Kidney (tissue), 2 donors: ENCODE results near the gene KRTAP22-1. TPM values are rescaled to one million over a fixed set of nuclear protein-coding genes. Genes with fewer than 3 reads are reported as not detected.

Experiments used
- polyA plus RNA-seq: library from polyadenylated mRNA; stranded (reverse); fragments of 350-450 nt; fragmentation: Illumina TruSeq; extraction: RNeasy Lipid Tissue Mini Kit (QIAGEN cat#74804); gene quantifications from one replicate; pipeline ENCODE4 v1.2.3, GENCODE V29; 2014; ENCODE audit warnings: low read depth, low replicate concordance; ENCODE audit not compliant: insufficient read depth
- total RNA-seq: library from RNA; stranded (reverse); fragmentation: NEBNext Ultra II Directional; extraction: Animal tissue kit (Norgen Biotek cat#: 25700); gene quantifications from one replicate; pipeline ENCODE4 v1.2.1, GENCODE V29; 2021
- donor health status: DM: yes; HTN: yes; CAD: no.

Gene KRTAP22-1
- total and polyA plus RNA-seq, 2 donors from 2014 or later = not detected

Other genes with a start within 250 kb of the KRTAP22-1 start
- gene KRTAP13-2, start 228.8 kb upstream of the KRTAP22-1 start, total RNA-seq = not detected
- gene KRTAP13-2, start 228.8 kb upstream of the KRTAP22-1 start, polyA plus RNA-seq = not detected
- gene KRTAP13-1, start 205.1 kb upstream of the KRTAP22-1 start, total RNA-seq = not detected
- not detected for gene KRTAP13-1, start 205.1 kb upstream of the KRTAP22-1 start, polyA plus RNA-seq
- gene KRTAP13-3, start 175.2 kb upstream of the KRTAP22-1 start, total RNA-seq = not detected
- gene KRTAP13-3, start 175.2 kb upstream of the KRTAP22-1 start, polyA plus RNA-seq = not detected
- gene KRTAP13-4, start 170.9 kb upstream of the KRTAP22-1 start, total RNA-seq = not detected
- gene KRTAP13-4, start 170.9 kb upstream of the KRTAP22-1 start, polyA plus RNA-seq = not detected
- gene KRTAP15-1, start 160.8 kb upstream of the KRTAP22-1 start, total RNA-seq = not detected
- not detected for gene KRTAP15-1, start 160.8 kb upstream of the KRTAP22-1 start, polyA plus RNA-seq
- gene KRTAP19-1, start 120.7 kb upstream of the KRTAP22-1 start, total RNA-seq = not detected
- gene KRTAP19-1, start 120.7 kb upstream of the KRTAP22-1 start, polyA plus RNA-seq = not detected
- gene KRTAP19-2, start 113.7 kb upstream of the KRTAP22-1 start, total RNA-seq = not detected
- not detected for gene KRTAP19-2, start 113.7 kb upstream of the KRTAP22-1 start, polyA plus RNA-seq
- not detected for gene KRTAP19-3, start 109.1 kb upstream of the KRTAP22-1 start, total RNA-seq
- gene KRTAP19-3, start 109.1 kb upstream of the KRTAP22-1 start, polyA plus RNA-seq = not detected
- gene KRTAP19-4, start 103.9 kb upstream of the KRTAP22-1 start, total RNA-seq = not detected
- gene KRTAP19-4, start 103.9 kb upstream of the KRTAP22-1 start, polyA plus RNA-seq = not detected
- gene KRTAP19-5, start 98.9 kb upstream of the KRTAP22-1 start, total RNA-seq = not detected
- gene KRTAP19-5, start 98.9 kb upstream of the KRTAP22-1 start, polyA plus RNA-seq = not detected
- gene KRTAP19-6, start 59.2 kb upstream of the KRTAP22-1 start, total RNA-seq = not detected
- not detected for gene KRTAP19-6, start 59.2 kb upstream of the KRTAP22-1 start, polyA plus RNA-seq
- not detected for gene KRTAP19-7, start 39.8 kb upstream of the KRTAP22-1 start, total RNA-seq
- not detected for gene KRTAP19-7, start 39.8 kb upstream of the KRTAP22-1 start, polyA plus RNA-seq
- not detected for gene KRTAP22-2, start 10.7 kb upstream of the KRTAP22-1 start, total RNA-seq
- gene KRTAP22-2, start 10.7 kb upstream of the KRTAP22-1 start, polyA plus RNA-seq = not detected
- gene KRTAP6-3, start 8.6 kb upstream of the KRTAP22-1 start, total RNA-seq = not detected
- not detected for gene KRTAP6-3, start 8.6 kb upstream of the KRTAP22-1 start, polyA plus RNA-seq
- not detected for gene KRTAP6-2, start 2.2 kb upstream of the KRTAP22-1 start, total RNA-seq
- gene KRTAP6-2, start 2.2 kb upstream of the KRTAP22-1 start, polyA plus RNA-seq = not detected
- gene KRTAP6-1, start 12.8 kb downstream of the KRTAP22-1 start, total RNA-seq = not detected
- not detected for gene KRTAP6-1, start 12.8 kb downstream of the KRTAP22-1 start, polyA plus RNA-seq
- gene KRTAP20-1, start 15.3 kb downstream of the KRTAP22-1 start, total RNA-seq = not detected
- gene KRTAP20-1, start 15.3 kb downstream of the KRTAP22-1 start, polyA plus RNA-seq = not detected
- not detected for gene KRTAP20-4, start 19.5 kb downstream of the KRTAP22-1 start, total RNA-seq
- not detected for gene KRTAP20-4, start 19.5 kb downstream of the KRTAP22-1 start, polyA plus RNA-seq
- not detected for gene KRTAP20-2, start 34.1 kb downstream of the KRTAP22-1 start, total RNA-seq
- not detected for gene KRTAP20-2, start 34.1 kb downstream of the KRTAP22-1 start, polyA plus RNA-seq
- not detected for gene KRTAP20-3, start 41.8 kb downstream of the KRTAP22-1 start, total RNA-seq
- gene KRTAP20-3, start 41.8 kb downstream of the KRTAP22-1 start, polyA plus RNA-seq = not detected
- not detected for gene KRTAP21-3, start 117.7 kb downstream of the KRTAP22-1 start, total RNA-seq
- gene KRTAP21-3, start 117.7 kb downstream of the KRTAP22-1 start, polyA plus RNA-seq = not detected
- gene KRTAP21-2, start 146.2 kb downstream of the KRTAP22-1 start, total RNA-seq = not detected
- gene KRTAP21-2, start 146.2 kb downstream of the KRTAP22-1 start, polyA plus RNA-seq = not detected
- not detected for gene KRTAP21-1, start 154.3 kb downstream of the KRTAP22-1 start, total RNA-seq
- gene KRTAP21-1, start 154.3 kb downstream of the KRTAP22-1 start, polyA plus RNA-seq = not detected
- gene KRTAP8-1, start 212.2 kb downstream of the KRTAP22-1 start, total RNA-seq = not detected
- not detected for gene KRTAP8-1, start 212.2 kb downstream of the KRTAP22-1 start, polyA plus RNA-seq
- gene KRTAP7-1, start 228.7 kb downstream of the KRTAP22-1 start, total RNA-seq = not detected
- not detected for gene KRTAP7-1, start 228.7 kb downstream of the KRTAP22-1 start, polyA plus RNA-seq